GM19025 (cell line): Measurements from ENCODE around the gene KLHL35.

ENCODE experiments used
- ATAC-seq: cut with Tn5 transposase; IDR thresholded peaks from one replicate; pipeline ENCODE4 v1.9.1; 2021; ENCODE audit warnings: mild to moderate bottlenecking, low read depth, moderate library complexity; ENCODE audit not compliant: unreplicated experiment

The KLHL35 gene

DNA sequence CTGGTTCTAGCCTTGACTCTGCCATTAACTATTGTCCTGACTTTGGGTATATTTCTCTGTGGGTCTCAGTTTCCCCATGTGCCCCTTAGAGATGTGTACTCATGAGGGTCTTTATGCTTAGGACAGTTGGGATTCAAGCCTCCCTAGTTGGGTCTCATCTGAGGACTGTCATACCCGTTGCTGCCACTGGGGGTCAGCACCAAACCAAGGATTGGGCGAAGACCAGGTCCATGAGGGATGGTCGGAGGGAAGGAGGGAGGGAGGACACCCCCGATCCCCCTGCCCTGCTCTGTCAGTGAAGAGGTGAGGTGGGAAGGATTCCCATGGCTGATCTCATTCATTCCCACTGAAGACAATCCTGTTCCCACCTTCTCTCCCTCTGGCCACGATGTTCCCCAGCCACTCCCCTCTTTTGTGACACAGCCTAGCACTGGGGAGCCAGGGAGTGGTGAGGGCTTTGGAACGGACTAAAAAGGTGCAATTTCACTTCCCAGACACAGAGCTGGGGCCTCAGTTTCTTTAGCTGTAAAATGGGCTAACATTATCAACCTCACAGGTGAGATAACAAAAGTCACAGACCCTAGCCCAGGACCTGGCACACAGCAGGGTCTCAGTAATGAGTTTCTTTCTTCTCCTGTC, 12.4 kb upstream of the KLHL35 start:
- no peak for ATAC-seq

GRCh38 chr11:75443043-75443442, 10.0 kb upstream of the KLHL35 start:
- no peak for ATAC-seq

GRCh38 chr11:75442161-75442885, 9.3 kb upstream of the KLHL35 start:
- no peak for ATAC-seq

- ATAC-seq = no peak
These were observed 8.8 kb upstream of the KLHL35 start for GRCh38 chr11:75441804-75442132.

GRCh38 chr11:75440960-75441803, 8.2 kb upstream of the KLHL35 start:
- ATAC-seq = no peak

GRCh38 chr11:75439495-75440120, 6.6 kb upstream of the KLHL35 start:
- no peak for ATAC-seq

GRCh38 chr11:75439026-75439425, 6.0 kb upstream of the KLHL35 start:
- ATAC-seq = no peak

GRCh38 chr11:75437966-75438659, 5.1 kb upstream of the KLHL35 start:
- no peak for ATAC-seq

DNA sequence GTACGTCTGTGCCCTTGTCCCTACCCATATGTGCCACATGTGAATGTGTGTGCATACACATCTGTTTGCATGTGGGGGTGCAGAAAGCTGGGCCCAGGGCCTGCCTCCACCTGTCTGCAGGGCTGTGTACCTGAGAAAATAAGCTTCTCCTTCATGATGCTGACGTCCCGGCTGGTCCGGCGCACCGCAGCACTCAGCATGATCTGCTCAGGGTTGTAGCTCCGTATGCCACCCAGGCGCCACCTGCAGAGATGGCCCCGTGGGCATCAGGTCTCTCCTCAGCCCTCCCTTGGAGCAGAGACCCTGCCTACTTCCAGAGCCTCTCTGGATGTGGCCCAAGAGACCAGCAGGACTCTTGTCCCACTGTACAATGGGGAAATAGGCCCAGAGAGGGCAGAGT, 3.8 kb upstream of the KLHL35 start:
- ATAC-seq = no peak

DNA sequence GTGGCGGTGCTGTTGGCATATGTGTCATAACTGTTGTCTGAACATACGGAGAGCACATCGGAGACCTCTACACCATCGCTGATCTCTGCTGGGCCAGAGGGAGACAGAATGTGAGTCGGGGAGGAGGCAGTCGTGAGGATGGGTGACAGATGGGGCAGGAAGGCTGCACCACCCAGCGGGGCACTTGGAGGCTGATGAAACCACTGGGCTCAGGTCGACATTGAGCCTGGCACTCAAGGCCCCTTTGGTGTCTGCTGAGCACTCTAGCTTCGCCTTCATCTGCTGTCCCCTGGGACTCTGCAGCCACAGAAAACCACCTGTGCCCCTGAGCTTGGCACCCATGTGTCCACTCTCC, 2.5 kb upstream of the KLHL35 start:
- no peak for ATAC-seq

GRCh38 chr11:75434886-75435570, 2.0 kb upstream of the KLHL35 start:
- no peak for ATAC-seq

DNA sequence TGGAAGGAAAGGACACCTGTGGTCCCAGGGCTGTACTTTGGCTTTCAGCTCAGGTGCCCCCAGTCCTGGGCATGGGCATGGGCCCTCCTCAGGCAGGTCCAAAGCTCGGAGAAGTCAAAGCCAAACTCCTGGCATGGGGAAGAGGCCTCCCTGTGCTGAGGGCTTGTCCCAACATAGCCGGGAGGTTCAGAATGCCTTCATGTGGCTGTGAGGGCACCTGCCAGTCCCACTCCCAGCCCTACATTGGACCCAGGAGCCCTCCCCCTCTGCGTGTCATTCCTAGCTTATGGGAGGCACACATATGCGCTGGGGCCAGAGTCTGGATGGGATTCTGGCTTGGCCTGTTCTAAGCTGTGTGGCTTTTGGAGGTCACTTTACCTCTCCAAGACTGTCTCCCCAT, 1.0 kb upstream of the KLHL35 start:
- no peak for ATAC-seq

GRCh38 chr11:75433443-75433842, 440 bp upstream of the KLHL35 start:
- no peak for ATAC-seq

- ATAC-seq = no peak
These were observed 1.2 kb downstream of the KLHL35 start for GRCh38 chr11:75431533-75432525.

DNA sequence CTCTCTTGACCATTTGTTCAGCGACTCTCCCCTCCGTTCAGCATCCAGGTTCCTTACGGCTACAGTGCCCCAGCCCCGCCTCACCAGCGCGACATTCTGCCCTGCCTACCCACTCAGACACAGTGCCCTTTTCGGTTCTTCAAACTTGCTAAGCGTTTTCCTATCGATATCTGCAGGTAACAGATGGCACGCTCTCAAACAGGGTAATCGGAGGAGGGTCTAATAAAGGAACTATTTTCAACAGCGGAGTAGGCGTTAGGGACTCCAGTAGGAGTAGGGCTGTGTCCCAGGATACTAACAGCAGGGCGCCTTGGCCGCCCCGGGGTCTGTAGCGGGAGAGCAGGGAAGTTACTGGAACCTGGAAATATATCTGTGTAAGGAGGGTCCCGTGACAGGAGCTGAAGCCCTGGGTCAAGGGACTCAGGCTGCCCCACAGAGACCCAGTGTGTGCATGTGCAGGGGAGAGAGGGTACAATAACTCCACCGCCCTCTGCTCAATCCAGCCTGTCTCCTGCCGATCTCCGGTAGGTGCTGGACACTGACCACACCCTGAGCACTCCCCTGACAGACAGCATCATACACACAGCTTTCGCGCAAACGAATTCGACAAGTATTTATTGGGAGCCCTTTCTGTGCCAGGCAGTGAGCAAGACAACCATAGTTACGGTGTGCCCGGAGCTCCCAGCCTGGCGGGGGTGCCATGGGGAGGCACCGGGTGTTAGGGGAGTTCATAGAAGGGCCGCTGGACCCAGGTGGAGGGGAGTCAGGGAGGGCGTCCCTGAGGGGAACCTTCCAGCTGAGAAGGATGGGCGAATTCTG, 2.1 kb downstream of the KLHL35 start:
- ATAC-seq = no peak

- ATAC-seq = peak; percentile 37
These were observed 2.9 kb downstream of the KLHL35 start for GRCh38 chr11:75429902-75430713.

DNA sequence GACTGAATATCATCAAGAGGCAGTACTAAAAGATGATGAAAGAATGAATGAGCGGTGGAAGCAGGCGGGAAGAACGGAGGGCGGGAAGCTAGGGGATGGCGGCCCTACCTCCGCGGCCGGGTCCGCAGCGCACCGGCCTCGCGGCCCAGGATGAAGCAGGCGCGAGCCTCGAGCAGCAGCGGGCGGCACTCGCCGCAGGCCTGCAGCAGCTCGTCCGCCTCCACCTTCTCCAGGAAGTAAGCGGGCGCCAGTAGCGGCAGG, 3.4 kb downstream of the KLHL35 start:
- ATAC-seq = no peak
